ENCODE results near the gene RIPPLY2. TPM values are rescaled to one million over a fixed set of nuclear protein-coding genes. Genes with fewer than 3 reads are reported as not detected.
"Not testable (repeated sequence)": the region's sequence is repeated elsewhere in the genome, so short reads cannot be mapped to it uniquely, and the experiment has no call there.

RIPPLY2 gene, protein sequence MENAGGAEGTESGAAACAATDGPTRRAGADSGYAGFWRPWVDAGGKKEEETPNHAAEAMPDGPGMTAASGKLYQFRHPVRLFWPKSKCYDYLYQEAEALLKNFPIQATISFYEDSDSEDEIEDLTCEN
- not detected for total RNA-seq

- DNase-seq (ENCODE audit: low spot score in 2 of 2), result no peak
- H3K27ac ChIP-seq, result no peak within 1 kb of the TSS
- H3K4me1 ChIP-seq, result no peaks in the 10 kb centered on the region
- no peaks in the 10 kb centered on the region for H3K9me3 ChIP-seq
- intact Hi-C loops (cut with DNase I; ENCODE audit: low total_unique reads), result no loop called here
- peak within 1 kb of the TSS; percentile 39 to 69 (median 49) for H3K4me3 ChIP-seq
- H3K27me3 ChIP-seq, result peaks cover 0 to 42% of the 10 kb centered on the region in 2 donors
- no peaks in the 10 kb centered on the region for H3K36me3 ChIP-seq
- TF ChIP-seq POLR2AphosphoS5 (IDR thresholded peaks at IDR 0.05) (no peak), CTCF (IDR thresholded peaks at IDR 0.05) (no peak), POLR2A (IDR thresholded peaks at IDR 0.05) (no peak)
Measured at GRCh38 chr6:83853178-83854000, at the start of gene RIPPLY2. TSS of gene RIPPLY2 (plus strand) at chr6:83853360. CDS start at chr6:83853417, 57 bp downstream.

DNA sequence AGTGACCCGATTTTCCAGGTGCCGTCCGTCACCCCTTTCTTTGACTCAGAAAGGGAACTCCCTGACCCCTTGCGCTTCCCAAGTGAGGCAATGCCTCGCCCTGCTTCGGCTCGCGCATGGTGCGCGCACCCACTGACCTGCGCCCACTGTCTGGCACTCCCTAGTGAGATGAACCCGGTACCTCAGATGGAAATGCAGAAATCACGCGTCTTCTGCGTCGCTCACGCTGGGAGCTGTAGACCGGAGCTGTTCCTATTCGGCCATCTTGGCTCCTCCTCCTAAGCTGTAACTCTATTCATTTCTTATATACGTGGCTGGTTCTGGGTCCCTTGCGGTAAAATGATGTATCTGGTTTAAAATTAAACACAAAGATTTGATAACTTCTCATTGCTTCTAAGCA lies 49.7 kb upstream of the RIPPLY2 start:
- intact Hi-C loops (cut with DNase I; ENCODE audit: low total_unique reads), result not testable (repeated sequence)

DNA sequence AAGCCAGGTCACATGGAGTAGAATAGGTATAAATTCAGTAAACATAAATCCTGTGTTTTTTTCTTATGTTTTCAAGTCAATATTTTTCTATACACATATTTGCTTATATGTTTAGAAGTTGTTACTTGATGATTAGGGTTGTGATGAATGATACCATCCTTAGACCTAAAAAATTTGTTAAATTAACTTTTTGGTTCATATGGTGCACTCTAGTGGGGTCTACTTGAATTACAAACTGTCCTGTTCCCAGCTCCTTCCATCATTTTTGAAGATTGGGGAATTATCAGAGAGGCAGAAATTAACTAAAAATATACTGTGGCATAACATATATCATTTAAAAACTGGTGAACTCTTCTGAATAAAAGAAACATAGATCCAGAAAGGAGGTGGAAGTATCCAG lies 48.3 kb upstream of the RIPPLY2 start:
- no peak overlapping the region for H3K4me3 ChIP-seq
- no peaks in the 10 kb centered on the region for H3K27me3 ChIP-seq
- TF ChIP-seq POLR2A (IDR thresholded peaks at IDR 0.05) (no peak), POLR2AphosphoS5 (IDR thresholded peaks at IDR 0.05) (no peak), CTCF (IDR thresholded peaks at IDR 0.05) (no peak)
- H3K4me1 ChIP-seq, result no peaks in the 10 kb centered on the region
- H3K27ac ChIP-seq, result no peak overlapping the region
- intact Hi-C loops (cut with DNase I; ENCODE audit: low total_unique reads), result no loop called here
- H3K9me3 ChIP-seq, result no peaks in the 10 kb centered on the region
- DNase-seq (ENCODE audit: low spot score in 2 of 2), result no peak
- no peaks in the 10 kb centered on the region for H3K36me3 ChIP-seq

More for the DNA sequence above, 49.7 kb upstream of the RIPPLY2 start:
- not testable (repeated sequence) for H3K4me1 ChIP-seq; DNase-seq (ENCODE audit: low spot score in 2 of 2); H3K27ac ChIP-seq; H3K9me3 ChIP-seq; H3K27me3 ChIP-seq; H3K4me3 ChIP-seq; H3K36me3 ChIP-seq

DNA sequence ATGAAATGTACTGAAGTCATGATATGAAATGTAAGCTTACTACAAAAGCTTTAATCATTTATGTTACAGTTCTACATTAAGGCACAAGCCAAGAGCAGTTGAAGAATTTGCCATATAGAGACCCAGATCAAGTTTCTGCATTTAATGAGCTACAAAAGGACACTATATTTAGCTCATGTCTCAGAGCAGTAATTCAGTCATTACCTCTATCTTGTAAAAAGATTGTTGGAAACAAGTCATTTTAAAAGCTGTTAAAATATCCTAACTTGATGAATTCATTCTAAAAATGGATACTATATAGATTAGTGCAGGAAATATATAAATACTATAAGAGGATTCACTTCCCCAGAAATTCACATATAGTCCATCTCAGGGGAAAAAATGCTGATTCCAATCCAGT lies 45.2 kb upstream of the RIPPLY2 start:
- DNase-seq (ENCODE audit: low spot score in 2 of 2), result no peak

DNA sequence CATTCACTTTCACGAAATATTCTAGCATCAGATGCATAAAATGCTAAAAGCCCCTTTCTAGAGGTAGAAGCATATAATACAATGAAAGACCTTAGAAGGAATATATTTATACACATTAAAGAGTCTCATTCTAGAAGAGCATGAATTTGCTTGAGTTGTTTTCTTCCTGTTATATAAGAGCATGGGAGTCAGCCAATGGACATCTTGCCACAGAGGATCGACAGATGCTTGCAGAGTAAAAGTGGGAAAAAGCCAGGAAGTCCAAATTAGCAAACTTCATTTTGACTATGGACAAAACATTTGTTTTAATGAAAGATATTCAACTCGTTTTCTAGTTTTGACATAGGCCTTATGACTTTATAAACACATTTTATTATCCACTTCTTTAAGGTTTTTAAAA lies 44.2 kb upstream of the RIPPLY2 start:
- Histone ChIP-seq H3K9me3 (no peaks in the 10 kb centered on the region), H3K4me1 (no peaks in the 10 kb centered on the region), H3K4me3 (no peak overlapping the region), H3K36me3 (no peaks in the 10 kb centered on the region), H3K27me3 (no peaks in the 10 kb centered on the region), H3K27ac (no peak overlapping the region)
- TF ChIP-seq POLR2A (IDR thresholded peaks at IDR 0.05), result no peak
- TF ChIP-seq CTCF (IDR thresholded peaks at IDR 0.05), result no peak
- no peak for TF ChIP-seq POLR2AphosphoS5 (IDR thresholded peaks at IDR 0.05)
- no peak for DNase-seq (ENCODE audit: low spot score in 2 of 2)
- intact Hi-C loops (cut with DNase I; ENCODE audit: low total_unique reads), result no loop called here

More for the DNA sequence above, 45.2 kb upstream of the RIPPLY2 start:
- Histone ChIP-seq H3K4me1 (no peaks in the 10 kb centered on the region), H3K36me3 (no peaks in the 10 kb centered on the region), H3K4me3 (no peak overlapping the region), H3K9me3 (no peaks in the 10 kb centered on the region), H3K27me3 (no peaks in the 10 kb centered on the region), H3K27ac (no peak overlapping the region)
- TF ChIP-seq POLR2A (IDR thresholded peaks at IDR 0.05), result no peak
- no peak for TF ChIP-seq POLR2AphosphoS5 (IDR thresholded peaks at IDR 0.05)
- TF ChIP-seq CTCF (IDR thresholded peaks at IDR 0.05), result no peak
- intact Hi-C loops (cut with DNase I; ENCODE audit: low total_unique reads), result no loop called here

Data from breast epithelium (tissue), 4 donors.